Activated CD8-positive, alpha-beta T cell treated with anti-CD3 and anti-CD28 coated beads, Interleukin-2, amount 10 ng/mL, durations not matched to agents 7 days and 5 days (primary cell): ENCODE data around the gene ZNF302. TPM values are rescaled to one million over a fixed set of nuclear protein-coding genes. Genes with fewer than 3 reads are reported as not detected.

Experiments
- ATAC-seq: fragments of 150-1000 bp; cut with Tn5 transposase; one replicate; pipeline ENCODE4 v1.10.0; 2021; ENCODE audit warnings: moderate library complexity
- CTCF ChIA-PET: fragments of 350-600 bp; sonication (Branson Sonifier 250); formaldehyde crosslinking; loops from one replicate; lab custom pipeline; 2021; ENCODE audit warnings: antibody characterized with exemption; lab: Charles Lee
- POLR2A ChIA-PET: fragments of 350-600 bp; sonication (Branson Sonifier 250); formaldehyde crosslinking; loops from one replicate; lab custom pipeline; 2021; ENCODE audit warnings: antibody characterized with exemption; lab: Charles Lee
- DNase-seq: peaks from one replicate; pipeline ENCODE4 v3.0.0-alpha.2; 2020
- H3K27ac Mint-ChIP-seq: one replicate; pipeline ENCODE4 v1.8.0; 2021; ENCODE audit warnings: mild to moderate bottlenecking, mixed read lengths
- H3K27me3 Mint-ChIP-seq: one replicate; pipeline ENCODE4 v1.8.0; 2021; ENCODE audit warnings: low read depth, mixed read lengths
- H3K36me3 Mint-ChIP-seq: one replicate; pipeline ENCODE4 v1.8.0; 2021; ENCODE audit warnings: low read depth, mixed read lengths
- H3K4me1 Mint-ChIP-seq: one replicate; pipeline ENCODE4 v1.8.0; 2021; ENCODE audit warnings: low read depth, mixed read lengths
- H3K4me3 Mint-ChIP-seq: one replicate; pipeline ENCODE4 v1.8.0; 2021; ENCODE audit warnings: mild to moderate bottlenecking, mixed read lengths
- H3K9me3 Mint-ChIP-seq: one replicate; pipeline ENCODE4 v1.8.0; 2022; ENCODE audit warnings: mixed read lengths; ENCODE audit not compliant: insufficient read depth
- total RNA-seq, 2 experiments: library from RNA; stranded (reverse); gene quantifications; one replicate each; pipeline ENCODE4 v1.2.3, GENCODE V29; 2021

The ZNF302 gene
- total RNA-seq, 2 experiments from 2014 or later: 18.3 to 19.1 TPM

DNA sequence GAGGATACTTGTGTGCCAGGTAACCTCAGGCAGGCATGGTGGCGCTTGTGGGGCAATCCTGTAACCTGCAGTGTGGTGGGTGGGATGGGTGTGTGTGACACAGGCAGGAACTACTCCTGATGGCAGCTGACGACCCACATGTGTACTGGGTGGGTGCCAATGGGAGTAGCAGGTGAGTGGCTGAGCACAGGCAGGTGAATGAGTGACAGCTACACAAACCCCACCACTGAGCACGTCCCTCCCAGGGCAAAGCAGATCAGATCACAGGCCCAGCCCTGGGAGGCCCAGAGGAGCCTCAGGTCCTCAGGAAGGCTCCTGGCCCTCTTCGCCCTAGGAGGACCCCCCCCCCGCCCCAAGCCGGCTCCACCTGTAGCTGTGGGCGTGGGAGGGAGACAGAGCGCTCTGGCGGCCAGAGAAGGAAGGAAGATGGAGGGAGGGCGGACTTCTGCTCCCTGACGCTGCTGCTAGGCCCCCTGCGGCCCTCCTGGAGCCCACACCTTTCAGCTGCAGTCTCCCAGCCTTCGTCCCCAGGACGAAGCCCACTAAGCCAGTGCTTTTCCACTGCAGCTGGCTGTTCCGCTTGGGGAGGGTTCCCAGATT lies 55.2 kb downstream of the ZNF302 start:
- Mint-ChIP-seq H3K27me3 (no peaks in the 10 kb centered on the region), H3K4me1 (peaks cover 22% of the 10 kb centered on the region), H3K9me3 (no peaks in the 10 kb centered on the region), H3K27ac (no peak overlapping the region), H3K4me3 (peak overlapping the region; percentile 37), H3K36me3 (peaks cover 15% of the 10 kb centered on the region)
- ChIA-PET POLR2A (no interaction called here), CTCF (interaction anchor here (0.9 kb wide), 1 partner anchor 34 kb away, joined by 3 read pairs; no protein-coding TSS in a partner anchor)
- no peak for ATAC-seq
- DNase-seq: no peak

GRCh38 chr19:34733266-34733745 lies 55.8 kb downstream of the ZNF302 start:
- H3K27me3 Mint-ChIP-seq: no peaks in the 10 kb centered on the region
- no peak for ATAC-seq

GRCh38 chr19:34733746-34734536 lies 56.5 kb downstream of the ZNF302 start, which contains the start of gene ZNF181:
Gene ZNF181, plus strand, starts transcription at chr19:34734243. Its CDS starts 795 bp downstream, at chr19:34735038.
- H3K9me3 Mint-ChIP-seq: peaks cover 4% of the 10 kb centered on the region
- peak within 1 kb of the TSS; percentile 87 for H3K27ac Mint-ChIP-seq
- CTCF ChIA-PET: interaction anchor here (0.6 to 1.9 kb wide), 4 partner anchors 33 to 280 kb away, joined by 3 to 4 read pairs (median 3); partner anchors contain the start of gene ZNF302
- DNase-seq (peak; percentile 90), ATAC-seq (peak; percentile 91)
- peaks cover 22% of the 10 kb centered on the region for H3K36me3 Mint-ChIP-seq
- H3K4me3 Mint-ChIP-seq: peak within 1 kb of the TSS; percentile 78
- POLR2A ChIA-PET: interaction anchor here (0.5 to 1.0 kb wide), 4 partner anchors 39 to 61 kb away, joined by 3 to 4 read pairs (median 3); partner anchors contain the start of genes ZNF302 and ZNF599
- peaks cover 22% of the 10 kb centered on the region for H3K4me1 Mint-ChIP-seq
- H3K27me3 Mint-ChIP-seq: no peaks in the 10 kb centered on the region

More at GRCh38 chr19:34733266-34733745, 55.8 kb downstream of the ZNF302 start:
- peaks cover 22% of the 10 kb centered on the region for H3K4me1 Mint-ChIP-seq
- peaks cover 18% of the 10 kb centered on the region for H3K36me3 Mint-ChIP-seq
- ChIA-PET CTCF (interaction anchor here (0.9 to 1.9 kb wide), 3 partner anchors 33 to 281 kb away, joined by 3 to 4 read pairs (median 3); no protein-coding TSS in a partner anchor), POLR2A (interaction anchor here (0.5 to 1.0 kb wide), 3 partner anchors 39 to 60 kb away, joined by 3 to 4 read pairs (median 3); partner anchors contain the start of genes ZNF302 and ZNF599)
- H3K9me3 Mint-ChIP-seq: peaks cover 4% of the 10 kb centered on the region
- H3K27ac Mint-ChIP-seq: peak overlapping the region; percentile 87
- H3K4me3 Mint-ChIP-seq: peak overlapping the region; percentile 78
- no peak for DNase-seq

GRCh38 chr19:34734537-34735103 lies 57.1 kb downstream of the ZNF302 start:
- peak overlapping the region; percentile 78 for H3K4me3 Mint-ChIP-seq
- DNase-seq (no peak), ATAC-seq (no peak)
- peak overlapping the region; percentile 87 for H3K27ac Mint-ChIP-seq
- H3K4me1 Mint-ChIP-seq: peaks cover 22% of the 10 kb centered on the region
- no peaks in the 10 kb centered on the region for H3K27me3 Mint-ChIP-seq
- ChIA-PET POLR2A (interaction anchor here (0.9 kb wide), 1 partner anchor 56 kb away, joined by 3 read pairs; no protein-coding TSS in a partner anchor), CTCF (interaction anchor here (1.9 kb wide), 1 partner anchor 279 kb away, joined by 4 read pairs; no protein-coding TSS in a partner anchor)
- peaks cover 9% of the 10 kb centered on the region for H3K9me3 Mint-ChIP-seq
- peaks cover 27% of the 10 kb centered on the region for H3K36me3 Mint-ChIP-seq

Other genes starting within 250 kb of the ZNF302 start
- 100 to 1,000 TPM; 129 to 135 TPM for gene UBA2, start 249.3 kb upstream of the ZNF302 start, total RNA-seq
- gene WTIP, start 195.9 kb upstream of the ZNF302 start, total RNA-seq: 1 to 10 TPM in 1 of 2 experiments, under 1 TPM in 1; 0.68 to 1.2 TPM
- gene SCGB2B2, start 519 bp upstream of the ZNF302 start, total RNA-seq: under 1 TPM; 0.21 to 0.42 TPM
- 1 to 10 TPM; 3.8 to 4.1 TPM for gene ZNF181, start 56.6 kb downstream of the ZNF302 start, total RNA-seq
- gene ZNF599, start 95.5 kb downstream of the ZNF302 start, total RNA-seq: 1 to 10 TPM; 4.9 to 5.0 TPM
- 1 to 10 TPM; 4.1 TPM for gene ZNF30, start 249.2 kb downstream of the ZNF302 start, total RNA-seq